ENCODE measurements around the gene CD86. TPM values are rescaled to one million over a fixed set of nuclear protein-coding genes. Genes with fewer than 3 reads are reported as not detected.

The CD86 gene
- total and polyA plus RNA-seq, 9 of the 15 experiments (the other 6 are each of a cell fraction or from before 2014, with no cell fraction given), result 0.16 TPM; not detected in 8

DNA sequence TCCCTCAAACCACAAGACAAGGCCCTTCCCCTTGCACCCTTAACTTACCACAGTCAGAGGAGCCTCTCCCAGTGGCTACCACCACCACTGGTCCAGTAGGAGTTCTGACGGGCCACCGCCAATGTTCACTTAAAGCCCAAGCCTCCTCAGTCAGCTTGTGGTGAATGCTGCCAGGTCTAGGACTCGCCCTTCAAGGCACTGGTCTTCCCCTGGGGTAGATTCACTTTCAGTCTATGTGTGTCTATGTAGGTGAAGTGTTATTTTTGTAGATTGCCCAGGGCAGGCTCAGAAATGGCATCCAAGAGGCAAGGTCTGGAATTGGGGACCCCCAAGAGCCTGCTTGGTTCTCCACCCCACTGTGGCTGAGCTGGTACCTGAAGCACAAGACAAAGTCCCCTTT, 112.9 kb downstream of the CD86 start (continued):
- TF ChIP-seq, protein P1, sequence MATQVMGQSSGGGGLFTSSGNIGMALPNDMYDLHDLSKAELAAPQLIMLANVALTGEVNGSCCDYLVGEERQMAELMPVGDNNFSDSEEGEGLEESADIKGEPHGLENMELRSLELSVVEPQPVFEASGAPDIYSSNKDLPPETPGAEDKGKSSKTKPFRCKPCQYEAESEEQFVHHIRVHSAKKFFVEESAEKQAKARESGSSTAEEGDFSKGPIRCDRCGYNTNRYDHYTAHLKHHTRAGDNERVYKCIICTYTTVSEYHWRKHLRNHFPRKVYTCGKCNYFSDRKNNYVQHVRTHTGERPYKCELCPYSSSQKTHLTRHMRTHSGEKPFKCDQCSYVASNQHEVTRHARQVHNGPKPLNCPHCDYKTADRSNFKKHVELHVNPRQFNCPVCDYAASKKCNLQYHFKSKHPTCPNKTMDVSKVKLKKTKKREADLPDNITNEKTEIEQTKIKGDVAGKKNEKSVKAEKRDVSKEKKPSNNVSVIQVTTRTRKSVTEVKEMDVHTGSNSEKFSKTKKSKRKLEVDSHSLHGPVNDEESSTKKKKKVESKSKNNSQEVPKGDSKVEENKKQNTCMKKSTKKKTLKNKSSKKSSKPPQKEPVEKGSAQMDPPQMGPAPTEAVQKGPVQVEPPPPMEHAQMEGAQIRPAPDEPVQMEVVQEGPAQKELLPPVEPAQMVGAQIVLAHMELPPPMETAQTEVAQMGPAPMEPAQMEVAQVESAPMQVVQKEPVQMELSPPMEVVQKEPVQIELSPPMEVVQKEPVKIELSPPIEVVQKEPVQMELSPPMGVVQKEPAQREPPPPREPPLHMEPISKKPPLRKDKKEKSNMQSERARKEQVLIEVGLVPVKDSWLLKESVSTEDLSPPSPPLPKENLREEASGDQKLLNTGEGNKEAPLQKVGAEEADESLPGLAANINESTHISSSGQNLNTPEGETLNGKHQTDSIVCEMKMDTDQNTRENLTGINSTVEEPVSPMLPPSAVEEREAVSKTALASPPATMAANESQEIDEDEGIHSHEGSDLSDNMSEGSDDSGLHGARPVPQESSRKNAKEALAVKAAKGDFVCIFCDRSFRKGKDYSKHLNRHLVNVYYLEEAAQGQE (IDR thresholded peaks at IDR 0.05; ENCODE audit: borderline replicate concordance), result no peak
- TF ChIP-seq, protein P1 (CRISPR knock-in tag; IDR thresholded peaks at IDR 0.05; ENCODE audit: low read depth), result no peak
- TF ChIP-seq, protein P2, sequence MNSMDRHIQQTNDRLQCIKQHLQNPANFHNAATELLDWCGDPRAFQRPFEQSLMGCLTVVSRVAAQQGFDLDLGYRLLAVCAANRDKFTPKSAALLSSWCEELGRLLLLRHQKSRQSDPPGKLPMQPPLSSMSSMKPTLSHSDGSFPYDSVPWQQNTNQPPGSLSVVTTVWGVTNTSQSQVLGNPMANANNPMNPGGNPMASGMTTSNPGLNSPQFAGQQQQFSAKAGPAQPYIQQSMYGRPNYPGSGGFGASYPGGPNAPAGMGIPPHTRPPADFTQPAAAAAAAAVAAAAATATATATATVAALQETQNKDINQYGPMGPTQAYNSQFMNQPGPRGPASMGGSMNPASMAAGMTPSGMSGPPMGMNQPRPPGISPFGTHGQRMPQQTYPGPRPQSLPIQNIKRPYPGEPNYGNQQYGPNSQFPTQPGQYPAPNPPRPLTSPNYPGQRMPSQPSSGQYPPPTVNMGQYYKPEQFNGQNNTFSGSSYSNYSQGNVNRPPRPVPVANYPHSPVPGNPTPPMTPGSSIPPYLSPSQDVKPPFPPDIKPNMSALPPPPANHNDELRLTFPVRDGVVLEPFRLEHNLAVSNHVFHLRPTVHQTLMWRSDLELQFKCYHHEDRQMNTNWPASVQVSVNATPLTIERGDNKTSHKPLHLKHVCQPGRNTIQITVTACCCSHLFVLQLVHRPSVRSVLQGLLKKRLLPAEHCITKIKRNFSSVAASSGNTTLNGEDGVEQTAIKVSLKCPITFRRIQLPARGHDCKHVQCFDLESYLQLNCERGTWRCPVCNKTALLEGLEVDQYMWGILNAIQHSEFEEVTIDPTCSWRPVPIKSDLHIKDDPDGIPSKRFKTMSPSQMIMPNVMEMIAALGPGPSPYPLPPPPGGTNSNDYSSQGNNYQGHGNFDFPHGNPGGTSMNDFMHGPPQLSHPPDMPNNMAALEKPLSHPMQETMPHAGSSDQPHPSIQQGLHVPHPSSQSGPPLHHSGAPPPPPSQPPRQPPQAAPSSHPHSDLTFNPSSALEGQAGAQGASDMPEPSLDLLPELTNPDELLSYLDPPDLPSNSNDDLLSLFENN (IDR thresholded peaks at IDR 0.05; ENCODE audit: low read depth in 2 of 2, low read length in 2 of 2), result no peak
- TF ChIP-seq DEAF1 (CRISPR knock-in tag; IDR thresholded peaks at IDR 0.05) (no peak), KLF6 (CRISPR knock-in tag; IDR thresholded peaks at IDR 0.05; ENCODE audit: borderline replicate concordance) (no peak)
